SU-DHL-6 (cell line): Measurements from ENCODE around the gene DEFB110.

Experiments used
- EZH2phosphoT487 ChIP-seq: fragments of 200-600 bp; sonication (generic), shearing (Covaris generic); conservative IDR thresholded peaks from 2 replicates; pipeline ENCODE4 v1.6.1; 2018; ENCODE audit warnings: mild to moderate bottlenecking, antibody characterized with exemption, low read length, moderate library complexity, mixed read lengths
- TF ChIP-seq, protein P1 (sequence below): fragments of 200-600 bp; sonication (generic); IDR thresholded peaks from one replicate; pipeline ENCODE4 v1.5.1; 2017; ENCODE audit warnings: antibody characterized with exemption, mild to moderate bottlenecking, low read length, moderate library complexity; ENCODE audit not compliant: insufficient read depth, poor library complexity, severe bottlenecking

DNA sequence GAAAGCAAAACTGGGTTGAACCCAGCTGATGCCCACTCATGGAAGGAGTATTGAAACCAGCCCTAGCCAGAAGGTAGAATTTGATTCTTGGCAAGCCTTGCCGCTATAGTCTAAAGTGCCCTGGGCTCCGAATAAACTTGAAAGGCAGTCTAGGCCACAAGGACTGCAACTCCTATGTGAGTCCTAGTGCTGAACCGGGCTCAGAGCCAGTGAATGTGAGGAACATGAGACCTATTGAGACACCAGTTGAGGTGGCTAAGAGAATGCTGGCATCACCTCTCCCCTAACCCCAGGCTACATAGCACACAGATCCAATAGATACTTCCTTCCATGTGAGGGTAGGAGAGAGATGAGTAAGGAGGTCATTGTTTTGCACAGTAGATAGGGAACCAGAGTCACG lies 3.5 kb upstream of the DEFB110 start:
- TF ChIP-seq, protein P1, sequence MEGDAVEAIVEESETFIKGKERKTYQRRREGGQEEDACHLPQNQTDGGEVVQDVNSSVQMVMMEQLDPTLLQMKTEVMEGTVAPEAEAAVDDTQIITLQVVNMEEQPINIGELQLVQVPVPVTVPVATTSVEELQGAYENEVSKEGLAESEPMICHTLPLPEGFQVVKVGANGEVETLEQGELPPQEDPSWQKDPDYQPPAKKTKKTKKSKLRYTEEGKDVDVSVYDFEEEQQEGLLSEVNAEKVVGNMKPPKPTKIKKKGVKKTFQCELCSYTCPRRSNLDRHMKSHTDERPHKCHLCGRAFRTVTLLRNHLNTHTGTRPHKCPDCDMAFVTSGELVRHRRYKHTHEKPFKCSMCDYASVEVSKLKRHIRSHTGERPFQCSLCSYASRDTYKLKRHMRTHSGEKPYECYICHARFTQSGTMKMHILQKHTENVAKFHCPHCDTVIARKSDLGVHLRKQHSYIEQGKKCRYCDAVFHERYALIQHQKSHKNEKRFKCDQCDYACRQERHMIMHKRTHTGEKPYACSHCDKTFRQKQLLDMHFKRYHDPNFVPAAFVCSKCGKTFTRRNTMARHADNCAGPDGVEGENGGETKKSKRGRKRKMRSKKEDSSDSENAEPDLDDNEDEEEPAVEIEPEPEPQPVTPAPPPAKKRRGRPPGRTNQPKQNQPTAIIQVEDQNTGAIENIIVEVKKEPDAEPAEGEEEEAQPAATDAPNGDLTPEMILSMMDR: no peak
- no peak for TF ChIP-seq EZH2phosphoT487
